Upper lobe of right lung (tissue), 1 donor: ENCODE data around the gene A1CF. TPM values are rescaled to one million over a fixed set of nuclear protein-coding genes. Genes with fewer than 3 reads are reported as not detected.
"Not testable (repeated sequence)": the region's sequence is repeated elsewhere in the genome, so short reads cannot be mapped to it uniquely, and the experiment has no call there.

Experiments
- ATAC-seq: fragments of 200-7000 bp; cut with Tn5 transposase; one replicate; pipeline ENCODE4 v1.9.1; 2020; ENCODE audit warnings: mild to moderate bottlenecking, moderate library complexity
- DNase-seq: peaks from one replicate; pipeline ENCODE4 v3.0.0-alpha.2; 2020
- H3K27ac ChIP-seq: fragments of 200-600 bp; one replicate; pipeline ENCODE4 v1.8.0; 2022
- H3K27me3 ChIP-seq: fragments of 200-600 bp; one replicate; pipeline ENCODE4 v1.8.0; 2022; ENCODE audit warnings: mild to moderate bottlenecking
- H3K36me3 ChIP-seq: fragments of 200-600 bp; one replicate; pipeline ENCODE4 v1.8.0; 2022
- H3K4me1 ChIP-seq: fragments of 200-600 bp; one replicate; pipeline ENCODE4 v1.8.0; 2022
- H3K4me3 ChIP-seq: fragments of 200-600 bp; one replicate; pipeline ENCODE4 v1.8.0; 2022; ENCODE audit warnings: mild to moderate bottlenecking
- H3K9me3 ChIP-seq: fragments of 200-600 bp; one replicate; pipeline ENCODE4 v1.8.0; 2022
- intact Hi-C: fragments of 100-400 bp; cut with DNase I; formaldehyde crosslinking; loops from one replicate; pipeline ENCODE4 v1.11.0; 2022
- total RNA-seq: library from RNA; stranded (reverse); fragmentation: NEBNext Ultra II Directional; extraction: Animal tissue kit (Norgen Biotek cat#: 25700); gene quantifications from one replicate; pipeline ENCODE4 v1.2.1, GENCODE V29; 2021
- TF ChIP-seq, protein P1 (sequence below): fragments of 200-600 bp; IDR thresholded peaks from one replicate; pipeline ENCODE4 v1.8.0; 2022; ENCODE audit warnings: antibody characterized with exemption
- donor health status: DM: no; HTN: yes; CAD: no; lungs with severe emphysema.

The A1CF gene
- total RNA-seq, 1 donor from 2014 or later = not detected

DNA sequence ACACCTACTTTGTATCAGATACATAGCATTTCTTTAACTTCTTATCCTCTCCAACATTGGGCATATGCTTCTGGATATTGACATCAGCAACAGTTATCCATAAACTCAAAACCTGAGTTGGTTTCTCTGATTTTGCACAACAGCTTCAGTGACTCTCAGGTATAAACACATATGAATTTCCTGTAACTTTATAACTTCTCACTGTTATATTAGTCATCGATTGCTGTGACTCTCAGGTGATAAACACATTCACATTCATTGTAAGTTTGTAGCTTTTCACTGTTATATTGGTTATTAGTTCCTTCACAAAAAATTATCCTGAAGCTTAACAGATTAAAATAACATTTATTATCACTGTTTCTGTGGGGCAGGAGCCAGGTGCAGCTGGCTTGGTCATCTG is 88.7 kb downstream of the A1CF start:
- Histone ChIP-seq H3K27me3 (no peaks in the 10 kb centered on the region), H3K4me3 (no peak overlapping the region), H3K36me3 (no peaks in the 10 kb centered on the region), H3K4me1 (no peaks in the 10 kb centered on the region), H3K9me3 (no peaks in the 10 kb centered on the region), H3K27ac (no peak overlapping the region)
- DNase-seq (no peak), ATAC-seq (no peak)
- TF ChIP-seq, protein P1, sequence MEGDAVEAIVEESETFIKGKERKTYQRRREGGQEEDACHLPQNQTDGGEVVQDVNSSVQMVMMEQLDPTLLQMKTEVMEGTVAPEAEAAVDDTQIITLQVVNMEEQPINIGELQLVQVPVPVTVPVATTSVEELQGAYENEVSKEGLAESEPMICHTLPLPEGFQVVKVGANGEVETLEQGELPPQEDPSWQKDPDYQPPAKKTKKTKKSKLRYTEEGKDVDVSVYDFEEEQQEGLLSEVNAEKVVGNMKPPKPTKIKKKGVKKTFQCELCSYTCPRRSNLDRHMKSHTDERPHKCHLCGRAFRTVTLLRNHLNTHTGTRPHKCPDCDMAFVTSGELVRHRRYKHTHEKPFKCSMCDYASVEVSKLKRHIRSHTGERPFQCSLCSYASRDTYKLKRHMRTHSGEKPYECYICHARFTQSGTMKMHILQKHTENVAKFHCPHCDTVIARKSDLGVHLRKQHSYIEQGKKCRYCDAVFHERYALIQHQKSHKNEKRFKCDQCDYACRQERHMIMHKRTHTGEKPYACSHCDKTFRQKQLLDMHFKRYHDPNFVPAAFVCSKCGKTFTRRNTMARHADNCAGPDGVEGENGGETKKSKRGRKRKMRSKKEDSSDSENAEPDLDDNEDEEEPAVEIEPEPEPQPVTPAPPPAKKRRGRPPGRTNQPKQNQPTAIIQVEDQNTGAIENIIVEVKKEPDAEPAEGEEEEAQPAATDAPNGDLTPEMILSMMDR = no peak
- intact Hi-C loops = no loop called here

DNA sequence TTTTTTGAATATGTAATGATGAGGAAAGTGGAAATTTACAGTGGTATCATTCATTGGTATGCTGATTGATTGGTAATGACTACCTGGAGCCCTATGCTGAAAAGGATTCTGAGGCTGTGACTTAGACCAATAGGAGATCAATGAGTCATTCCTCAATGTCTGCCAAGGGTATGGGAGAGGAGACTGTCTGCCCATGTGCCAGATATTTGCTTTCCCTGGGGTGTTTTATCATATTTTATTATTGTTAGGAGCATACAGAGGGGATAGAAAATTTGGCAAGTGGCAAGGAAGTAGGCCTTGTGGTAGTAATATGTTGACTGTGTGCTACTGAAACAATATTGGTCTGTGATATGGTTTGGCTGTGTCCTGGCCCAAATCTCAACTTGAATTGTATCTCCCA is 90.9 kb downstream of the A1CF start:
- H3K27ac ChIP-seq = no peak overlapping the region
- H3K27me3 ChIP-seq = no peaks in the 10 kb centered on the region
- no peak overlapping the region for H3K4me3 ChIP-seq
- DNase-seq (no peak), ATAC-seq (no peak)
- intact Hi-C loops = no loop called here
- no peaks in the 10 kb centered on the region for H3K36me3 ChIP-seq
- H3K4me1 ChIP-seq = no peaks in the 10 kb centered on the region
- no peaks in the 10 kb centered on the region for H3K9me3 ChIP-seq
- TF ChIP-seq, protein P1 = no peak

DNA sequence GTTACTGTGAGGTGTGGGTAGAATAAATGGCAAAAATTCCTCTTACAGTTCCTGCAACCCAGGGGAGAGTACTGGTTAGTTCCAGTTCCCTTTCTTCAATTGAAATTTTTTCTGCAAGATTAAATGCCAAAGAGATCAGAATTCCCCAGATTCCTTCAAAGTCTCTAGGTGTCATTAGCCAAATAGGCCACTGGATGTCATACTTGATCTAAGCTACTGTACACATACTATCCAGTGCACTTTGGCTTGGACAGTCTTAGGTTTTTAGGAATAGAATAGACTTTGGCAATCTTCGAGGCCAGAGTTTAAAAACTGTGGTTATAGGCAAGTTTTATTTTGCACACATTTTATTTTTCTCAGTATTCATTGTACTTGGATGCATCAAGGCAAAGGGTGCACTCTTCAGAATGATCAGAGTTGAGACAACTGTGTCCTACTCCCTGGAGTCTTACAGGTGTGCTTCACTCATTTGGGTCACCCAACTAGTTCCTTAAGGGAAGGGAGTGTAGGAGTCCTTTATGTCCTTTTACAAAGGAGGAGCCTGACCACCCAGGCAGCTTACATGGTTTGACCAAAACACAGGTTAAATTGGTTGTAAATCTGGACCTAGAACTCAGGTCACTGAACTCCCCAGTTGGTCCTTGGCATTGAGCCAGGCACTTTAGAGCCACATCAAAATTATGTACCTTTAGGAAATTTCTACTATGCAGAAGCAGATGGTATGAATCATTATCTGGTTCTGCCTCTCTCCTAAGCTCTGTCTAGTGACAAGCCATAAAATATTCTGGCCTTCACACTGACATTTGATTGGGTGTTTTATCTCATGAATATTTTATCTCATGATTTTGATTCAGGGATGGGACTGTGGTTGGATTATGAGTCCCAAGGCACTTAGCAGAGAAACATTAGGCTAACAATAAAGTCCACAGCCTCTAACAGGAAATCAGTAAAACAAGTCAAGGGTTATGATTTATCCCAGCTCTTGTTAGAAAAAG is 96.2 kb downstream of the A1CF start:
- intact Hi-C loops = no loop called here
- TF ChIP-seq, protein P1 = peak; percentile 38
- no peak overlapping the region for H3K4me3 ChIP-seq
- H3K27ac ChIP-seq = no peak overlapping the region
- no peaks in the 10 kb centered on the region for H3K4me1 ChIP-seq
- DNase-seq = no peak
- ATAC-seq = peak; percentile 78
- H3K27me3 ChIP-seq = no peaks in the 10 kb centered on the region
- H3K9me3 ChIP-seq = no peaks in the 10 kb centered on the region
- no peaks in the 10 kb centered on the region for H3K36me3 ChIP-seq

DNA sequence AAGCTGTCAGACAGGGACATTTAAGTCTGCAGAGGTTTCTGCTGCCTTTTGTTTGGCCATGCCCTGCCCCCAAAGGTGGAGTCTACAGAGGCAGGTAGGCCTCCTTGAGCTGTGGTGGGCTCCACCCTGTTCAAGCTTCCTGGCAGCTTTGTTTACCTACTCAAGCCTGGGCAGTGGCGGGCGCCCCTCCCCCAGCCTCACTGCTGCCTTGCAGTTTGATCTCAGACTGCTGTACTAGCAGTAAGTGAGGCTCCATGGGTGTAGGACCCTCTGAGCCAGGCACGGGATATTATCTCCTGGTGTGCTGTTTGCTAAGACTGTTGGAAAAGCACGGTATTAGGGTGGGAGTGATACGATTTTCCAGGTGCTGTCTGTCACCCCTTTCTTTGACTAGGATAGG is 97.5 kb downstream of the A1CF start:
- H3K27me3 ChIP-seq, H3K27ac ChIP-seq, H3K9me3 ChIP-seq, H3K4me1 ChIP-seq, H3K4me3 ChIP-seq, H3K36me3 ChIP-seq, ATAC-seq, intact Hi-C loops: not testable (repeated sequence)
- peak; percentile 49 for DNase-seq

DNA sequence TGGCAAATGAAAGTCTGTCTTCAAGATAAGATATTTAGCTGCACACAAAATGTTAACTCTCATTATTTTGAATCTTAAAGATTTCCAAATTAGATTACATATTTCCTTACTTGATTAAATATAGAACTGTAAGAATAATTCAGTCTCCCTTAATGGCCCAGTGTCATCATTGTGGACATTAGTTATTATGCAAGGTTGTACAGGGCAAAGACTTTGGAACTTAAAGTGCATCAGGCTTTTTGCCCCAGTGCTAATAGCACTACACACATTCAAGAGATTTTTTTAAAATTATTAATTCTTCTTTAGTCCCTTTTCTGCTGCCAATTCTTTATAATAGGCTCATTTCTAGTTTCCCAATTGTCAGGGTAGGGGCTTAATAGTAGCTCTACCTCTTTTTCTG is 103.4 kb downstream of the A1CF start:
- H3K27me3 ChIP-seq, H3K27ac ChIP-seq, H3K4me1 ChIP-seq, H3K36me3 ChIP-seq, ATAC-seq, intact Hi-C loops, DNase-seq, H3K4me3 ChIP-seq, H3K9me3 ChIP-seq: not testable (repeated sequence)

DNA sequence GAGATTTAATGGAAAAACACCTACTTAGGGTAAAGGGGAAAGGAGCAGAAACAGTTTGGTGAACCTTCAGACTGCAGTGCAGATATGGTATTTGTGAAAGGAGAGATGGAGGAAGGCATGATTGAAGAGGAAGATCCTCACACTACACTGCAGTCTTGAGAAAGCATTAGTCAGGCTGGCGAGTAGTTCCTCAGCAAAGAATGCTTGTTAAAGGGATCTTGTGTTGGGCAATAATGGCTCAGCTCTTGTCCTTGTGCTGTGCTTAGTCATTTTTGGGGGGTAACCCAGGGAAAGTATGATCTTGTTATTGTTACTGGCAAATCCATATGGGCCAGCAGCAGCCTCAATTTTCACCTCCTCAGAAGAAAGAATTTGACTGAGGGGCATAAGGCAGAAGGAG is 105.4 kb downstream of the A1CF start:
- intact Hi-C loops, DNase-seq, H3K9me3 ChIP-seq: not testable (repeated sequence)

DNA sequence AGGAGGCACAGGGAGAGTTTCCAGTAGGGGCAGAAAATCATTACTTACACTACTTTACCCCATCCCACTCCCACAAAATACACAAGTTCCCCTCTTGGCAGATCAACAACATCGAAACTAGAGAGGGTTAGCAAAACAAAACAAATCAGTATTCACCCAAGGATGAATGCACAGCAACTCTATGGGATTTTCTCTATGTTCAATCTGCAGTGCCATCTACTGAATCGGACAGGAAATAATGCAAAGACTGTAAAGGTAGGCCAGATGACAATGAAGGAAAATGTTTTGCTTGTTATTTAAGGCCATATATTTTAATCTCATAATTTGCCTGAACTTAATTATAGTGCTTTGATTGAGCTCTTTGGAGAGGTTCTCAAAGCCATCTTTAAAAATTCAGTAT is 110.6 kb downstream of the A1CF start:
- ATAC-seq, intact Hi-C loops, H3K27ac ChIP-seq: not testable (repeated sequence)

More for the DNA sequence above, 105.4 kb downstream of the A1CF start:
- H3K4me3 ChIP-seq, H3K4me1 ChIP-seq, H3K27ac ChIP-seq, H3K36me3 ChIP-seq, H3K27me3 ChIP-seq, ATAC-seq: not testable (repeated sequence)

DNA sequence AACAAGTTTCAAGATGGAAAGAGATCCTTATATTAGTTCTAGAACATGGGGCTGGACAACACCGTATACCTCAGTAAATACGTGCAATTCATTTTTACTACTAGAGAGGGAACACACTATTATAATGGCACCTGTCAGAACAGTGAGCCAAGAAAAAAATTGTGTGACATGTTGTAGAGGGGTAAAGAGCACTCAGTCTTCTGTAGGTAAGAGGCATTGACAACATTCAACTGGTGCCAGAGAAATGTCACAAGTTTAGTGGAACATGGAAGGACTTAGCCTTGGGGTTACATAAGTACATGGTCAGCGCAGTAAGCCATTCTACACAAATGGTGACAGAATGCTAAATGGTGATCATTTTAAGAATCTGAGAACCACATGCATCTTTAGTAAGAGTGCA is 113.4 kb downstream of the A1CF start:
- H3K27ac ChIP-seq, H3K36me3 ChIP-seq, H3K4me3 ChIP-seq, DNase-seq, intact Hi-C loops, H3K27me3 ChIP-seq, H3K4me1 ChIP-seq, H3K9me3 ChIP-seq: not testable (repeated sequence)
- peak; percentile 76 for ATAC-seq

More for the DNA sequence above, 110.6 kb downstream of the A1CF start:
- DNase-seq, H3K36me3 ChIP-seq, H3K4me1 ChIP-seq, H3K4me3 ChIP-seq, H3K9me3 ChIP-seq, H3K27me3 ChIP-seq: not testable (repeated sequence)

DNA sequence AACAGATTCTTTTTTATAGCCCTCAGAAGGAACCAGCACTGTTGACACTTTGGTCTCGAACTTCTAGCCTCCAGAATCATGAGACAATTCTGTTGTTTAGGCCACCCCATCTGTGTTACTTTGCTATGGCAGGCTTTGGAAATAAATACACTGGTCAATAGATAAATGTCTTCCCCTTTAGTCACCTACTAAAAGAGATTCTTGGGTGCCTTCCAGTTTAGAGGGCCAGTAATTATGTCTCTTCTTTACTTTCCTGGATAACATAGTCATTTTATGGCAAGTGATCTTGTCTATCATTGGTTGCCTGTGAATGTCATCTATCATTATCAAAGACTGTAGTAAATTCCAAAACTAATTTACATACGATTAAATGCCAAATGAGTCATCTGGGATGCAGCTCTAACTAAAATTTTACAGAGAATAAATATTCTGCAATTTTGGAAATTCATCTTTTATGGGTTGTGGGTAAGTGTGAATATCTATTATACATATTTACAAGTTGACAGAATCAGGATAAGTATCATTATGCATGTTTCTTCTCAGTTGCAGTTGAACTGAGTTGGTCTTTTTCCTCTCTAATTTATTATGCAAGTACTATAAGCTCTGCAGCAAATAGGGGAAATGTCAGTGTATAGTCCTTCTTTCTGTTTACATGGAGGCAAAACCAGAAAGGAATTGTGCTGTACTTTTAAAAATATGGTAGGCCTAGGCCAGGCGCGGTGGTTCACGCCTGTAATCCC is 118.5 kb downstream of the A1CF start:
- H3K27me3 ChIP-seq, DNase-seq, ATAC-seq, H3K4me1 ChIP-seq, intact Hi-C loops, H3K36me3 ChIP-seq, H3K9me3 ChIP-seq, H3K27ac ChIP-seq, H3K4me3 ChIP-seq: not testable (repeated sequence)
